Activated CD8-positive, alpha-beta memory T cell treated with anti-CD3 and anti-CD28 coated beads, Interleukin-2, amount 10 ng/mL, durations not matched to agents 7 days and 5 days (primary cell): ENCODE measurements around the gene MRPS34. TPM values are rescaled to one million over a fixed set of nuclear protein-coding genes. Genes with fewer than 3 reads are reported as not detected.
A peak's percentile ranks its signal among the peaks of the same experiment; 100 is the strongest.

Source experiments
- ATAC-seq: fragments of 150-1000 bp; cut with Tn5 transposase; one replicate; pipeline ENCODE4 v1.10.0; 2021; ENCODE audit warnings: moderate library complexity
- CTCF ChIA-PET: fragments of 350-600 bp; sonication (Branson Sonifier 250); formaldehyde crosslinking; loops from one replicate; lab custom pipeline; 2021; ENCODE audit warnings: antibody characterized with exemption; lab: Charles Lee
- DNase-seq: peaks from one replicate; pipeline ENCODE4 v3.0.0-alpha.2; 2020
- H3K27ac Mint-ChIP-seq: one replicate; pipeline ENCODE4 v1.8.0; 2021; ENCODE audit warnings: mild to moderate bottlenecking, mixed read lengths
- H3K27me3 Mint-ChIP-seq: one replicate; pipeline ENCODE4 v1.8.0; 2021; ENCODE audit warnings: mixed read lengths
- H3K36me3 Mint-ChIP-seq: one replicate; pipeline ENCODE4 v1.8.0; 2021; ENCODE audit warnings: mild to moderate bottlenecking, mixed read lengths
- H3K4me1 Mint-ChIP-seq: one replicate; pipeline ENCODE4 v1.8.0; 2021; ENCODE audit warnings: mixed read lengths
- H3K4me3 Mint-ChIP-seq: one replicate; pipeline ENCODE4 v1.8.0; 2021; ENCODE audit warnings: mild to moderate bottlenecking, moderate library complexity, mixed read lengths
- H3K9me3 Mint-ChIP-seq: one replicate; pipeline ENCODE4 v1.8.0; 2022; ENCODE audit warnings: low read depth, mixed read lengths
- total RNA-seq, 2 experiments: library from RNA; stranded (reverse); gene quantifications; one replicate each; pipeline ENCODE4 v1.2.3, GENCODE V29; 2021

The MRPS34 gene
- total RNA-seq, 2 experiments from 2014 or later, result 134 to 154 TPM

DNA sequence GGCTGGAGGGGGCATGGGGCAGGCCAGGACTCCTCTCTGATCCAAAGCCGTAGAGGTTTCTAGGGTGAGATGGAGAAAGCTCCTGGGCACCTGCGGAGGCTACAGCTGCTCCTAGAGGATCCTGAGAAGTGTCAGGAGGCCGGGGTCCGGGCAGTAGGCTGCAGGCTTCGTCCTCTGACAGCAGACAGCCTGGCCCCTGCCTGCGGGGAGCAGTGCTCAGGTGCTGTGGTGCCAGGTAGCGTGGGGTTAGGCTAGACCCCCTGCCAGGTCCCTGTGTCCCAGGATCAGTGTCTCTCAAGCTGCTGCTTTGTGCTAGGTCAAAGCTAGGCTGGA is 1.5 kb upstream of the MRPS34 start:
- Mint-ChIP-seq H3K4me3 (peak overlapping the region; percentile 100), H3K36me3 (peaks cover 5% of the 10 kb centered on the region), H3K27me3 (no peaks in the 10 kb centered on the region), H3K9me3 (no peaks in the 10 kb centered on the region), H3K4me1 (peaks cover 13% of the 10 kb centered on the region), H3K27ac (no peak overlapping the region)
- no peak for ATAC-seq
- CTCF ChIA-PET, result interaction anchor here (0.8 to 4.5 kb wide), 5 partner anchors 8 to 69 kb away, joined by 3 to 47 read pairs (median 6); partner anchors contain the start of genes MAPK8IP3, NUBP2 and SPSB3
- DNase-seq, result no peak

DNA sequence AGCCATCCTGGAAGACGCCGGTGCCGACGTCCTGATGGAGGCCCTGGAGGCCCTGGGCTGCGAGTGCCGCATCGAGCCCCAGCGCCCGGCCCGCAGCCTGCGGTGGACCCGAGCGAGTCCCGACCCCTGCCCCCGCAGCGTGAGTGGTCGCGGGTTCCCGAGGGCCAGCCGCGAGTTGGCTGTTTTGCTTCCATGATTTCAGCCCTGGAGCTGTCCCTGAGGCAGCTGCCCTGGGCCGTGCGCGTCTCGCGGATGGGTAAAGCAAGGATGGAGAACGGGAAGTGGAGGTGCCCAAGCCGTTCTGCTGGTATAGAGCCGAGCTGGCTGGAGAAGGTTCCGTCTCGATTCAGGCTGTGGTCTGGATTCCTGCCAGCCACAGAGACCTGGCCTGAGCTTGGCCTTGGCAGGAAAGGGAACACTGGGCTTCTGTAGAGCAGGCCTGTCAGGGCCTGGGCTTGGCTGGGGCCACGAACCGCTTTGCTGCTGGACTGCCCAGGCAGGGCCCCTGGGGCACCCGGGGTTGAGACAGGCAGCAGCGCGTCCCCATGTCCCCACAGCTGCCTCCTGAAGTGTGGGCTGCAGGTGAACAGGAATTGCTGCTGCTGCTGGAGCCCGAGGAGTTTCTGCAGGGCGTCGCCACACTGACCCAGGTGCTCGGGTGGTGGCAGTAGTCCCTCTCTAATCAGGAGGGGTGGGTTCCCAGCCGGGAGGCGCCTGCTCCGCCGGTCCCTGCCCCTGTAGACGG is 941 bp upstream of the MRPS34 start:
- Mint-ChIP-seq H3K4me3 (peak overlapping the region; percentile 100), H3K27me3 (no peaks in the 10 kb centered on the region)
- peak; percentile 7 for ATAC-seq

DNA sequence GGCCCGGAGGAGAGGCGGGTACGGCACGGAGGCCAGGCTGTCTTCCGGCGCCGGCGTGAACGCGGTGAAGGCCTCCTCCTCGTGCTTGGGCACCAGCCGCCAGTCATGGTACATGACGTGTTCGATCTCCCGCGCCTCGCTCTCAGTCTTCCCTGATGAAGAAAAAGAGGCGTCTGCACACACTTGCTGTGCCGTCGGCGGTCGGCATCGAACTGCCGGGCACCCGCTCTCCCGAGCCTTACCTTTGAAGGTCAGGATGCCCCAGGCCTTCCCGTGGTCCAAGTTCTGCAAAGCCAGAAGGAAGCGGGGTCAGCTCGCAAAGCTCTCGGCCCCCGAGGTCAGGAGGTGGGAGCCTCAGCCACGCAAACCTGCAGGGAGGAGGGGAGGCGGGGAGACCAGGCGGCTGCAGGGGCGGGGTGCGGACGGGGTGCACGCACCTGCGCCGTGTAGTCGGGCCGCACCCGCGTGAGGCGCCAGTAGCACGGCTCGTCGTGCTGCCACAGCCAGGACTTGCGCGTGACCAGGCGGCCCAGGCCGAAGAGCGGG is 499 bp downstream of the MRPS34 start, which contains the start of gene EME2:
Gene EME2 (plus strand): TSS at position 449 of the 546 bp plus-strand sequence. CDS start 418 bp downstream, outside the sequence.
- DNase-seq (peak; percentile 74), ATAC-seq (peak; percentile 21)
- CTCF ChIA-PET, result interaction anchor here (1.2 to 4.5 kb wide), 6 partner anchors 10 to 345 kb away, joined by 3 to 47 read pairs (median 6); partner anchors contain the start of genes IFT140, MAPK8IP3, NUBP2 and SPSB3
- H3K9me3 Mint-ChIP-seq, result no peaks in the 10 kb centered on the region
- H3K4me3 Mint-ChIP-seq, result peak within 1 kb of the TSS; percentile 100
- H3K4me1 Mint-ChIP-seq, result peaks cover 13% of the 10 kb centered on the region
- peaks cover 7% of the 10 kb centered on the region for H3K36me3 Mint-ChIP-seq
- no peaks in the 10 kb centered on the region for H3K27me3 Mint-ChIP-seq
- peak within 1 kb of the TSS; percentile 98 for H3K27ac Mint-ChIP-seq

More for the DNA sequence above, 941 bp upstream of the MRPS34 start:
- CTCF ChIA-PET, result interaction anchor here (0.6 to 4.5 kb wide), 6 partner anchors 8 to 109 kb away, joined by 3 to 47 read pairs (median 4); partner anchors contain the start of genes MAPK8IP3, NUBP2 and SPSB3
- Mint-ChIP-seq H3K36me3 (peaks cover 5% of the 10 kb centered on the region), H3K9me3 (no peaks in the 10 kb centered on the region), H3K4me1 (peaks cover 13% of the 10 kb centered on the region), H3K27ac (peak overlapping the region; percentile 32)
- peak; percentile 51 for DNase-seq

DNA sequence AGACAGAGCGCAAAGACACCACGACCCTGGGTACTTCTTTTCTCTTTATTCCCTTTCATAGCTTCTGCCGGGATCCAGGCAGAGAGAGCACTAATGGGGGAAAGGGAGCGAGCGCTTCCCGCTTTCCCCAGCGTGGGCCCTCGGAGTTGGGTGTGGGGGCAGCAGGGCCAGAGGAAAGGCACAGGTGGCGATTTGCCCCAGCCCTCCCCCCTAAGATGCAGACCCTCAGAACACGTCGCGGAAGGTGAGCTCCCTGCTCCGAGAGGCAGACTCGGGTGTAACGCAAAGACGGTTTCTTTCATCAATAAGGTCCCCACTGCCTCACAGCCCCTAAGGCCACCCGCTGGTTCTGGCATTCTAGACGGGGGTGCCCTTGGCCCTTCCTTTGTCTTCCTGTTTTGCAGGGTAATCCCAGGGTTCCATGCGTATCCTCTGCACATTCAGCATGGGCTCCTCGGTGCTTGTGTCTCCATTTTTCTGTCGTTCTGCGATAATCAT is 1.0 kb downstream of the MRPS34 start:
- ATAC-seq (no peak), DNase-seq (no peak)
- Mint-ChIP-seq H3K36me3 (peaks cover 7% of the 10 kb centered on the region), H3K27me3 (no peaks in the 10 kb centered on the region), H3K4me3 (peak overlapping the region; percentile 100), H3K27ac (peak overlapping the region; percentile 98), H3K9me3 (no peaks in the 10 kb centered on the region), H3K4me1 (peaks cover 13% of the 10 kb centered on the region)
- CTCF ChIA-PET, result interaction anchor here (1.2 to 4.5 kb wide), 6 partner anchors 10 to 345 kb away, joined by 3 to 47 read pairs (median 6); partner anchors contain the start of genes IFT140, MAPK8IP3, NUBP2 and SPSB3

DNA sequence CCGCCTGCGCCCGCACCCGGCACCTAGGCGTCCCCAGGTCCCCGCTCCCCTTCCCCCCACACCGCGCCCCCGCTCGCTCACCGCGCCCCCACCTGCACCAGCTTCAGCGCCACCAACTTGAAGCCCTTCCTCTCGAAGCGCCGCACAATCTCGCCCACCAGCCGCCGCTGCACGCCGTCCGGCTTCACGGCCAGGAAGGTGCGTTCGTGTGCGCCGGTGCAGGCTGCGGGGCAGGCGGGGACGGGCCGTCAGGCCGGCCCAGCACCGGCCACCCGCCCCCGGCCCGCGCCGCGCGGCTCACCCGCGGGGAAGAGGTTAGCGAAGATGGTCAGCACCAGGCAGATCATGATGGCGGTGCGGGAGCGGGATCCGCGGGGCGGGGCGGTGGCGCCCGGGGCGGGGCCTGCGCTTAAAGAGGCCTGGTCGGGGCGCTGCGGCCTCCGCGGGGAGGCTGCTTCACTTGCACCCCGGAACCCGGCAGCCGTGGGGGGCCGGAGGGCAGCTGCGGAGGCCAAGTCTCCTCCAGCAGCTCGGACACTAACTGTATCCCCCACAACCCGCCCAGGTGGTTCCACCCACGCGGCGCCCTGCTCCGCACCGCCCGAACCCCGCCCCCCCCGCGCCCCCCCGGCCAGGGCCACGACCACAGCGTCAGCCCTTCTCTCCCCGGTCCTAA is 1.6 kb downstream of the MRPS34 start, which contains the start of gene NME3:
Gene NME3 (minus strand): TSS at position 356 of the 676 bp plus-strand sequence. CDS start 9 bp downstream, at position 347.
- peak within 1 kb of the TSS; percentile 98 for H3K27ac Mint-ChIP-seq
- H3K4me3 Mint-ChIP-seq, result peak within 1 kb of the TSS; percentile 100
- no peaks in the 10 kb centered on the region for H3K9me3 Mint-ChIP-seq
- peaks cover 13% of the 10 kb centered on the region for H3K4me1 Mint-ChIP-seq
- H3K27me3 Mint-ChIP-seq, result no peaks in the 10 kb centered on the region
- CTCF ChIA-PET, result interaction anchor here (1.3 to 4.5 kb wide), 5 partner anchors 11 to 66 kb away, joined by 3 to 47 read pairs (median 7); partner anchors contain the start of genes MAPK8IP3, NUBP2 and SPSB3
- H3K36me3 Mint-ChIP-seq, result peaks cover 7% of the 10 kb centered on the region
- DNase-seq (peak; percentile 86), ATAC-seq (peak; percentile 63)

DNA sequence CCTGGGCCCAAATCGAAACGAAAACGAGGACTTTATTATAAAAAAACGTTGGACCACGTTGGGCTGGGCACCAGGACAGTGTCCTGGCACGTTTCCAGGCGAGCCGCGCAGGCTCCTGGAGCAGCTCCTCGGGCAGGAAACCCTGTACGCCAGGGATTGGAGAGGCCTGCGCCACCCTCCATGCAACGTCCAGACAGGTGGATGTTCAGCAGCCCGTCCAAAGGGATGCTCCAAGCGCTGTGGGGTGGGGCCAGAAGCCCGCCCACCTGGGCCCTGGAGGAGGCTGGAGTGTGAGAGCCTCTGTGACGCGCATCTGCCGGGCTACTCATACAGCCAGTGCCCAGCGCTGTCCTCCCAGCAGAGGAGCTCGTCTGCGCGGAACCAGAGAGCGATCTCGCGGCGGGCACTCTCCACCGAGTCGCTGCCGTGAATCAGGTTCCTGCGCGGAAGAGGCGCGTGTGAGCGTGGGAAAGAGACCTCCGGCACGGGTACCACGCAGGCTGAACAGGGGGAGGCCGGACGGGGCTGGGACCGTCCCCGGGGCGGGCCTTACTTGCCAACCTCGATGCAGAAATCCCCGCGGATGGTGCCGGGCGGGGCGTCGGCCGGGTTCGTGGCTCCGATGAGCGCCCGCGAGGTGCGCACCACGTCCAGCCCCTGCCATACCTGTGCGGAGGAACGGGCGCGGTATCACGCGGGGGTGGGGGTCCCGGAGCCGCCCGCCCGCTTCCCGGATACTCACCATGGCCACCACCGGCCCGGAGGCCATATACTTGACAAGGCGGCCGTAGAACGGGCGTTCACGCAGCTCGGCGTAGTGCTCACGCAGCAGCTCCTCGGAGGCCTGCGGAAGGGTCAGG is 2.4 kb downstream of the MRPS34 start:
- DNase-seq (peak; percentile 58), ATAC-seq (peak; percentile 2)
- CTCF ChIA-PET, result interaction anchor here (1.3 to 3.9 kb wide), 3 partner anchors 12 to 64 kb away, joined by 4 to 47 read pairs (median 7); partner anchors contain the start of genes MAPK8IP3, NUBP2 and SPSB3
- peak overlapping the region; percentile 75 for H3K27ac Mint-ChIP-seq
- H3K4me1 Mint-ChIP-seq, result peaks cover 13% of the 10 kb centered on the region
- peak overlapping the region; percentile 100 for H3K4me3 Mint-ChIP-seq
- no peaks in the 10 kb centered on the region for H3K27me3 Mint-ChIP-seq
- peaks cover 7% of the 10 kb centered on the region for H3K36me3 Mint-ChIP-seq
- no peaks in the 10 kb centered on the region for H3K9me3 Mint-ChIP-seq

DNA sequence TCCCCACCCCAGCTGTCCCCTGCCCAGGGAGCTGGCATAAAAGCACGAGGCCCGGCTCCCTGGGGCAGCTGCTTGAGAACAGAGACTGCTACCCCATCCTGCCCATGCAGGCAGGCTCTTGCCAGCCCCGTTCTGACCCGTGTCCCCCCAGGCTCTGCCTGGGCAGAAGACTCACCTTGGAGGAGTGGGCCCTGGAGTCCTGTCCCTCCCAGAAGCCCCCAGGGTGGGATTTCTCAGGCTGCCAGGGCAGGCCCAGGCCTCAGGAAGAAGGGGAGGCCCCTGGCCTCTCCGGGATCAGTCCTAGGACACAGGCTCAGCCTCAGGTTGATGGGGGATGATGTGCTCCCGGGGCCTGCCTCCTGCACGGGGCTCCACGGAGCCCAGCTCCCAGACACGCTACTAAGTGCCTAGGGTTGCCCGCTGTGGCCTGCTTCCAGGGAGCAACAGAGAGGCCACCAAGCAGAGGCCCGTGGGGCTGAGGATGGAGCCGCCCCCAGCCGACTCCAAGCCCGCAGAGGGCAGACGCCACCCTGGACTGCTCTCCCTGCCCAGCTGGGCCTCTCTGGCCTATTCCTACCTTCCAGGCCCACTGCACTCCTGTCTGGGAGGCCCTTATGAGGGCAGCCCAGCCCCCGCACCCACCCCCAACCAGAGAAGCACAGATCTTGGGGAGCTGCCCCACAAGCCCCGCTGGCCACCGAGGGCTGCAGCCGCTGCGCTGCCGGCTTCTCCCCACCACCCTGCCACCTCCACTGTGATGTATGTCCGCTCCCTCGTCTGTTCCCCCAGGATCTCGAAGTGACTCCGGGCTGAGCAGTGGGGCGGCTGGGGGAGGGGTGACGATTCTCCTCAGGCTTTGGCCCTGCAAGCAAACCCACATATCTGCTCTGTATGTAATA is 3.3 kb downstream of the MRPS34 start:
- Mint-ChIP-seq H3K27ac (no peak overlapping the region), H3K27me3 (no peaks in the 10 kb centered on the region), H3K9me3 (no peaks in the 10 kb centered on the region), H3K4me1 (peaks cover 9% of the 10 kb centered on the region), H3K36me3 (peaks cover 7% of the 10 kb centered on the region), H3K4me3 (peak overlapping the region; percentile 100)
- CTCF ChIA-PET, result interaction anchor here (1.3 kb wide), 1 partner anchor 64 kb away, joined by 4 read pairs; the partner anchor contains the start of gene MAPK8IP3
- no peak for ATAC-seq
- no peak for DNase-seq

DNA sequence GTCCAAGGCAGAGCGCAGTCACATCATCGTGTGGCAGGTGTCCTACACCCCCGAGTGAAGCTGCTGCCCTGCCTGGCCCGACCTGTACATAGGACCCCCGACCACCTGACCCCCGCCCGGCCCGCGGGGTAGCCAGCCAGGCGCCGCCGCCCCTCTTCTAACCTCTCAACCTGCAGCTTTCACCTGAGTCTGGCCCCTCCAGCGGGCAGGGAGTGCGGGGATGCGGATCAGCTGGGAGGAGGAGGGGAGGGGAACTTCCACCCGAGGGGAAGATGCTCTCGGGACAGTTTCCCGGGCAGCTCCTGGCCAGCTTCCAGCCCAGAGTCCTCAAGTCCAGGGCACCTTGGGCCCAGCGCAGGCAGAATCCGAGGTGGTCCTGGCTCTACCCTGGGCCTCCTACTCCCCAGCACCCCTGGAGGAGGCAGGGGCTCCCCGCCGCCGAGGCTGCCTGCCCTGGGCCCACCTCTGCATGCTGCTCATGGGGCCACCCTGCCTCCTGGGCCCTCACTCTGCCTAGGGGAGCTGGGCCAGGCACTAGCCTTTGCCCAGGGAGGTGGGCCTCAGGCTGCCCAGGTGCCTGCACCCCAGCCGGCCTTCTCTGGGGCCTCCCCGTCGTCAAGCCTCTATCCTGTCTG is 4.0 kb downstream of the MRPS34 start:
- no peak overlapping the region for H3K27ac Mint-ChIP-seq
- no peak for DNase-seq
- H3K27me3 Mint-ChIP-seq, result no peaks in the 10 kb centered on the region
- ATAC-seq, result no peak
- peaks cover 5% of the 10 kb centered on the region for H3K4me1 Mint-ChIP-seq
- H3K4me3 Mint-ChIP-seq, result no peak overlapping the region
- peaks cover 7% of the 10 kb centered on the region for H3K36me3 Mint-ChIP-seq
- CTCF ChIA-PET, result interaction anchor here (0.7 to 1.4 kb wide), 2 partner anchors 45 to 63 kb away, joined by 3 read pairs; no protein-coding TSS in a partner anchor
- no peaks in the 10 kb centered on the region for H3K9me3 Mint-ChIP-seq

DNA sequence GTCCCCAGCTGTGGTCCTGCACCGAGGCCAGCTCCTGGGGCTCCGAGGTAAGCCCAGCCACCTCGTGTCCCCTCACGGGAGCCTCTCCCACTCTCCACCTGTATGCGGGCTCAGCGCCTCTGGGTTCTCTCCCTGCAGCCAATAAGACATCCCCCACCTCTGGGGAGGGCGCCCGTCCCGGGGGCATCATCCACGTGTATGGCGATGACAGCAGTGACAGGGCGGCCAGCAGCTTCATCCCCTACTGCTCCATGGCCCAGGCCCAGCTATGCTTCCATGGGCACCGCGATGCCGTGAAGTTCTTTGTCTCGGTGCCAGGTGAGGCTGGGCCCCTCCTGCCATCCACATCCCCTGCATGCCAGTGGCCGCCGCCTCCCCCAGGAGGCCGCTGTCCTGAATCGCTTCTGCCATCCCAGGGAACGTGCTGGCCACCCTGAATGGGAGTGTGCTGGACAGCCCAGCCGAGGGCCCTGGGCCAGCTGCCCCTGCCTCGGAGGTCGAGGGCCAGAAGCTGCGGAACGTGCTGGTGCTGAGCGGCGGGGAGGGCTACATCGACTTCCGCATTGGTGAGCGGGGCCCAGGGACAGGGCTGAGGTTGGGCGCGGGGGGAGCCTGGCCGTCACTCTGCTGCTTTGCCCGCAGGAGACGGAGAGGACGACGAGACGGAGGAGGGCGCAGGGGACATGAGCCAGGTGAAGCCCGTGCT is 4.7 kb downstream of the MRPS34 start:
- Mint-ChIP-seq H3K4me3 (no peak overlapping the region), H3K27me3 (no peaks in the 10 kb centered on the region), H3K4me1 (peaks cover 4% of the 10 kb centered on the region), H3K36me3 (peaks cover 7% of the 10 kb centered on the region), H3K27ac (no peak overlapping the region), H3K9me3 (no peaks in the 10 kb centered on the region)
- DNase-seq, result no peak
- CTCF ChIA-PET, result interaction anchor here (0.7 to 1.4 kb wide), 2 partner anchors 45 to 63 kb away, joined by 3 read pairs; no protein-coding TSS in a partner anchor
- no peak for ATAC-seq

DNA sequence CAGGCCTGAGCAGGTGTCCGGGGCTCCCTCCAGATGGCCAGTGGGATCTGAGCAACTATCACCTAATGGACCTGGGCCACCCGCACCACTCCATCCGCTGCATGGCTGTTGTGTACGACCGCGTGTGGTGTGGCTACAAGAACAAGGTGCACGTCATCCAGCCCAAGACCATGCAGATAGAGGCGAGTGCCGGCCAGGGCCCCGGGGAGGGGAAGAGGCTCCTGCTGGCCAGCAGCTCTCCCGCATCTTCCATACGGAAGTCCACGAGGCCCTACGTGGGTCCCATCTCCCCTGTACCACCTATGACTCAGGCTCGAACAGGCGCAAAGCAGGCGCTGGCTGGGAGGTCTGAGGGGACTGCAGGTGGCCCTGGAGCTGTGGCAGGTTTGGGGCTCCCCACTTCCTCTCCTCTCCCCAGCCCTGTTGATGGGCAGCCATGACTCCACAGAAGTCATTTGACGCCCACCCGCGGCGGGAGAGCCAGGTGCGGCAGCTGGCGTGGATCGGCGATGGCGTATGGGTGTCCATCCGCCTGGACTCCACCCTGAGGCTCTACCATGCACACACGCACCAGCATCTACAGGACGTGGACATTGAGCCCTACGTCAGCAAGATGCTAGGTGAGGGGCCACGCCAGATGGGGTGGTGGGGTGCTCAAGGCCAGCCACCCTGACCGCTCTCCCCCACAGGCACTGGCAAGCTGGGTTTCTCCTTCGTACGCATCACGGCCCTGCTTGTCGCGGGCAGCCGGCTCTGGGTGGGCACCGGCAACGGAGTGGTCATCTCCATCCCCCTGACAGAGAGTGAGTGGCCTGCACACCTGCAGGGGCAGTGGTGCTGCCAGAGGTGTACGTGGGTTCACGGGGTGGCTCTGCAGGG is 5.6 kb downstream of the MRPS34 start:
- no peak overlapping the region for H3K27ac Mint-ChIP-seq
- peaks cover 4% of the 10 kb centered on the region for H3K4me1 Mint-ChIP-seq
- DNase-seq, result no peak
- H3K9me3 Mint-ChIP-seq, result no peaks in the 10 kb centered on the region
- H3K27me3 Mint-ChIP-seq, result no peaks in the 10 kb centered on the region
- peaks cover 5% of the 10 kb centered on the region for H3K36me3 Mint-ChIP-seq
- no peak for ATAC-seq
- CTCF ChIA-PET, result interaction anchor here (1.4 kb wide), 1 partner anchor 62 kb away, joined by 3 read pairs; no protein-coding TSS in a partner anchor
- H3K4me3 Mint-ChIP-seq, result no peak overlapping the region
